NCI-H2171 (cell line): ENCODE measurements around the gene KANSL1.
"Not testable (repeated sequence)": the region's sequence is repeated elsewhere in the genome, so short reads cannot be mapped to it uniquely, and the experiment has no call there.

Experiments used
- DNase-seq: peaks from one replicate; lab custom pipeline; 2025; lab: John Stamatoyannopoulos, UW

Gene KANSL1

DNA sequence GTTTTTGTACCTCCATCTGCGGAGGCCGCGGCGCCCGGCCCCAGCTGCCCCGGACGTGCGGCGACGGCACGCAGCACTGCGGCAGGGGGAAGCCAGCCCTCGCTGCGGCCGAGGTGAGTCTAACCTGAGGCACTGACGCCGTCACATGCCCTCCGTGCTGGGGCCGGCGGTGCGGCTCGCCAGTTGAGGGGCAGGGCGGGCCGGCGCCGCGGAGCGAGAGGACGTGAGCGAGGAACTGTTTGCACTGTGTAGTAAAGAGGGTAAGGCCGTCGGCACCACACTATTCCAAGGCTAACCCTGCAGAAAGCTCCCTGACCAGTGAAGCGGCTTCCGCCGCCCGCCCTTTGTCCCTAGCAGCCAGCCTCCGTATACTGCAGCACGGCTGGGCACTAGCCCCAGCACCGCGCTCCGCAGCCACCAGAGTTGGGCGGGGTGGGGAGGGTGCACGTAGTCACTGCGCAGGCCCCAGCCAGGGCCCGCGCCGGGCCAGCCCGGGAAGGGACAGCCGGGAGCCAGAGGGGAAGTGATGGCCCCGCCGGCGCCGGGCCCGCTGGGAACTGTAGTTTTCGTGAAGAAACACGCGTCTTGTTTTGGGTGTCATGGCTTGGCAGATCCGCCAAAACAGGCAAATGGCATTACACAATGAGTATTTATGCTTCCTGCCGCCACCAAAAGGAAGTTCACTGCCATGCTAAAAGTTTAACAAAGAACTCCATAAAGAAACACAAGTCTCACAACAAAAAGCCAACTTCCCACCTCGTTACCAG, 580 bp upstream of the KANSL1 start:
- DNase-seq: peak; percentile 98

- DNase-seq: peak; percentile 86
These were observed 634 bp downstream of the KANSL1 start for GRCh38 chr17:46192439-46193150.

GRCh38 chr17:46192189-46192438, 1.1 kb downstream of the KANSL1 start:
- no peak for DNase-seq

- DNase-seq: peak; percentile 61
These were observed 1.7 kb downstream of the KANSL1 start for GRCh38 chr17:46191322-46192188.

- no peak for DNase-seq
These were observed 2.5 kb downstream of the KANSL1 start for GRCh38 chr17:46190763-46191162.

GRCh38 chr17:46186827-46187235, 6.4 kb downstream of the KANSL1 start:
- not testable (repeated sequence) for DNase-seq

DNA sequence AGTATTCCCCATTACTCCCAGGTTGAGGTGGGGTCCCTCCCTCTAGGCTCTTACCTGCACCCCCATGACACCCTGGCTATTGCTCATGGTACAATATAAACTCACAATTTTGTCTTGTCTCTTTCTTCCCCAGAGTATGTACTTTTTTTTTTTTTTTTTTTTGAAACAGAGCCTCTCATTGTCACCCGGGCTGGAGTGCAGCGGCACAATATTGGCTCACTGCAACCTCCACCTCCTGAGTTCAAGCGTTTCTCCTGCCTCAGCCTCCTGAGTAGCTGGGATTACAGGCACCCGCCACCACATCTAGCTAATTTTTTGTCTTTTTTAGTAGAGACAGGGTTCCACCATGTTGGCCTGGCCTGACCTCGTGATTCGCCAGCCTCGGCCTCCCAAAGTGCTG, 8.5 kb downstream of the KANSL1 start:
- DNase-seq: no peak

DNA sequence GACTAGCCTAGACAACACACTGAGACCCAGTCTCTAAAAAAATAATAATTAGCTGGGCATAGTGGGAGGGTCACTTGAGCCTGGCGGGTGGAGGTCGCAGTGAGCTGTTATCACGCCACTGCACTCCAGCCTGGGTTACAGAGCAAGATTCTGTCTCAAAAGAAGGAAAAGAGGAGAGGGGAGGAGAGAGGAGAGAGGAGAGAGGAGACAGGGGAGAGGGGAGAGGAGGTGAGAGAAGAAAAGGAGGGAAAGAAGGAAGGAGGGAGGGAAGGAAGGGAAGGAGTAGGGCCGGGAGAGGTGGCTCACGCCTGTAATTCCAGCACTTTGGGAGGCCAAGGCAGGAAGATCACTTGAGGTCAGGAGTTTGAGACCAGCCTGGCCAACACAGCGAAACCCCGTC, 9.8 kb downstream of the KANSL1 start:
- not testable (repeated sequence) for DNase-seq

GRCh38 chr17:46182961-46183360, 10.3 kb downstream of the KANSL1 start:
- no peak for DNase-seq

DNA sequence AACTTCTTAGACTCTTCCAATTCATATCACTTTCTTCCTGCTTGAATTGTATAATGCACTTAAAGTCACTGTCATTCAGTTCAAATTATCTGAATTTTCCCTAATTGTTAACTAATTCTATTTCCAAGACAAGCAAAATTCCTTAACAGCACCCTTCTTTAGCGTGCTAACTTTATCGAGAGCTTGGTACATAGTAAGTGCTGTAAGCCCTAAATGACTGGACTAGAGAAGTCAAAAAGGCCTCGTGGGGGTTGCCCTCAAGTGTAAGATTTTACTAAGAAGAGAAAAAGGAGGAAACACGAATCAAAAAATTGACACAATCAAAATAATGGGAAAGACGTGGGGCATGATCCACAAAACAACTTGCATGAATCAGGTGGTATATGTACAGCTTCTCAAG, 11.3 kb downstream of the KANSL1 start:
- no peak for DNase-seq

DNA sequence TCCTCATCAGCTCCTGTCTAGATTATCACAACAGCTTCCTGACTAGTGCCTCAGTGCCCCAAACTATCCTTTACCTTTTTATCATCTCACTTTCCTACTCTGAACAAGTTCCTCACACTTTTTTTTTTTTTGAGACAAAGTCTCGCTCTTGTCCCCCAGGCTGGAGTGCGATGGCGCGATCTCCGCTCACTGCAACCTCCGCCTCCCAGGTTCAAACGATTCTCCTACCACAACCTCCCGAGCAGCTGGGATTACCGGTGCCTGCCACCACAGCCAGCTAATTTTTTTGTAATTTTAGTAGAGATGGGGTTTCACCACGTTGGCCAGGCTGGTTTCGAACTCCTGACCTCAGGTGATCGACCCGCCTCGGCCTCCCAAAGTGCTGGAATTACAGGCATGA, 11.9 kb downstream of the KANSL1 start:
- not testable (repeated sequence) for DNase-seq

- no peak for DNase-seq
These were observed 12.3 kb downstream of the KANSL1 start for GRCh38 chr17:46180892-46181274.

DNA sequence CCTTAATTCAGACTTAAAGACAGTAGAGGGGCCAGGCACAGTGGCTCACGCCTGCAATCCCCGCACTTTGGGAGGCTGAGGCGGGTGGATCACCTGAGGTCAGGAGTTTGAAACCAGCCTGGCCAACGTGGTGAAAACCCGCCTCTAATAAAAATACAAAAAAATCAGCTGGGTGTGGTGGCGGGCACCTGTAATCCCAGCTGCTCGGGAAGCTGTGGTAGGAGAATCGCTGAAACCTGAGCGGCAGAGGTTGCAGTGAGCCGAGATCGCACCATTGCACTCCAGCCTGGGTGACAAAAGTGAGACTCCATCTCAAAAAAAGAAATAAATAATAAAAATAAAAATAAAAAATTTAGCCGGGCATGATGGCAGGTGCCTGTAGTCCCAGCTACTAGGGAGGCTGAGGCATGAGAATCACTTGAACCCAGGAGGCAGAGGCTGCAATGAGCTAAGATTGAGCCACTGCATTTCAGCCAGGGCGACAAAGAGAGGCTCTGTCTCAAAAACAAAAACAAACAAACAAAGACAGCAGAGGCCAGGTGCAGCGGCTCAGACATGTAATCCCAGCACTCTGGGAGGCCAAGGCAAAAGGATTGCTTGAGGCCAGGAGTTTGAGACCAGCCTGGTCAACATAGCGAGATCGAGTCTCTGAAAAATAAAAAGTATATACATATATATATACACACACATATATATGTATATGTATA, 12.9 kb downstream of the KANSL1 start:
- not testable (repeated sequence) for DNase-seq

- no peak for DNase-seq
These were observed 13.7 kb downstream of the KANSL1 start for GRCh38 chr17:46179375-46179999.

- DNase-seq: no peak
These were observed 14.5 kb downstream of the KANSL1 start for GRCh38 chr17:46178550-46179214.

GRCh38 chr17:46176975-46177374, 16.3 kb downstream of the KANSL1 start:
- no peak for DNase-seq

DNA sequence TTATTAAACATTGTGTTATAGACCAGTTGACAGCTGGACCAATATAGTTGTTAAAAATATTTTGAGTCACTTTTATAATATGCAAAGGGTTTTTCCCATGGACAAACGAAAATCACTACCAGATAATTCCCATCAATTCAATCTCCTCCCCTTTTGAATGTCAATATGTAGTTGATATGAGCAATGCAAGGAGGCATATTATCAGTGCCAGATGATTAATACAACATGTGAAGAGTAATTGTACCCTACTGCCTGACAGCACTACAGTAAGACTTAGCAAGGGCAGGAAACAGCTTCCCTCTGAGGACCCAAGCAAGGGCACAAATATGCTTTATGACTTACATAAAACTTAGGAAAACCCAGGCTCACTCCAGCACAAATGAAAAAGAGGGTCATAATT, 17.3 kb downstream of the KANSL1 start:
- DNase-seq: no peak

DNA sequence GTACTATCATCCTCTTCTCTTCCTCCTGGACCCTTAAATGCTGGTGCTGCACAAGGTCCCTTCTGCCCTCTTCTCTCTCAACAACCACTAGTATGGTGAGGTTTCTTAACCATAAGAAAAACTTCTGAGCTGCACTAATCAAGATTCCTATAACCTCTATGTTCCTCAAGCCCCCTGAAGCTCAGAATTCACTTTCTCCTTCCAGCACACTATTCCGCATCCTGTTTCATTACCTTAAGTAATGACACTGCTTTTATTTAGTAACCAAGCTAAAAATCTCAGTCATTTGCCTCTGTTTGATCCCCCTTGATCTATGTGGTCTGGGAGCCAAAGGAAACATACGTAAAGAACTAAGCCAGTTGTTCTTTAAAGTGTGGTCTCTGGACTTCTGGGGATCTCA, 20.1 kb downstream of the KANSL1 start:
- DNase-seq: no peak

- no peak for DNase-seq
These were observed 21.3 kb downstream of the KANSL1 start for GRCh38 chr17:46171939-46172338.

GRCh38 chr17:46170639-46171429, 22.4 kb downstream of the KANSL1 start:
- no peak for DNase-seq
